Chondrocyte (in vitro differentiated cells): Measurements from ENCODE around the gene MYOZ2. TPM values are rescaled to one million over a fixed set of nuclear protein-coding genes. Genes with fewer than 3 reads are reported as not detected.

Experiments
- DNase-seq: peaks from one replicate; pipeline ENCODE4 v3.0.0; 2021; ENCODE audit warnings: mixed read lengths, low spot score
- H3K27ac Mint-ChIP-seq: one replicate; pipeline ENCODE4 v1.8.0; 2021; ENCODE audit warnings: mild to moderate bottlenecking, moderate library complexity, mixed read lengths; ENCODE audit not compliant: unreplicated experiment
- H3K27me3 Mint-ChIP-seq: 2 replicates; pipeline ENCODE4 v1.8.0; 2021; ENCODE audit warnings: low read depth, mixed read lengths
- H3K36me3 Mint-ChIP-seq: 2 replicates; pipeline ENCODE4 v1.8.0; 2021; ENCODE audit warnings: low read depth, mixed read lengths
- H3K4me1 Mint-ChIP-seq: 2 replicates; pipeline ENCODE4 v1.8.0; 2021; ENCODE audit warnings: low read depth, mild to moderate bottlenecking, mixed read lengths
- H3K4me3 Mint-ChIP-seq: one replicate; pipeline ENCODE4 v1.8.0; 2021; ENCODE audit warnings: mild to moderate bottlenecking, moderate library complexity, mixed read lengths; ENCODE audit not compliant: unreplicated experiment
- H3K9me3 Mint-ChIP-seq: 2 replicates; pipeline ENCODE4 v1.8.0; 2021; ENCODE audit warnings: low read depth, mixed read lengths
- total RNA-seq: library from RNA; stranded (reverse); gene quantifications from 3 replicates; pipeline ENCODE4 v1.2.1, GENCODE V29; 2021
- TF ChIP-seq, protein P1 (sequence below): fragments of 200-600 bp; sonication (generic); IDR thresholded peaks from 2 replicates; pipeline ENCODE4 v1.5.0; 2021; ENCODE audit warnings: antibody characterized with exemption, mild to moderate bottlenecking, moderate library complexity

Gene MYOZ2
- total RNA-seq, 1 donor from 2014 or later: 0.35 TPM

DNA sequence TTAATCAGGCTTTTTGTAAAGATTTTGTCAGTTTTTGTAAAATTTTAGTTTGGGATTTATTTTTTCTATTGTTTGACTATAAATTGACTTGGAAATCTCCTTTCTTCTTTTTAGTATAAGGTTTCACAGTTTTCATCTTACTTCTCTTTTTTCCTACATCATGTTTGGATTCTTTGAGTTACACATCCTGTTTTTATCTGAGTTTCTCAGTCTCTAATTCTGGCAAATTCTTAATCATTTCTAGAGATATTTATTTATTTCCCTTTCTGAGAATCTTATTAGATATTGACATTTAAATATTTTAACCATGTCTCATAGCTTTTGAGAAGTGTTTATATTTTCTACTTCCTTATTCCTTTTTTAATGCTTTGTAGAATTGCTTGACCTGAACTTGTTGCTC is 97.6 kb downstream of the MYOZ2 start:
- H3K27ac Mint-ChIP-seq: peak overlapping the region; percentile 64
- H3K36me3 Mint-ChIP-seq: peaks cover 17% of the 10 kb centered on the region
- no peak for DNase-seq
- no peaks in the 10 kb centered on the region for H3K27me3 Mint-ChIP-seq
- TF ChIP-seq, protein P1, sequence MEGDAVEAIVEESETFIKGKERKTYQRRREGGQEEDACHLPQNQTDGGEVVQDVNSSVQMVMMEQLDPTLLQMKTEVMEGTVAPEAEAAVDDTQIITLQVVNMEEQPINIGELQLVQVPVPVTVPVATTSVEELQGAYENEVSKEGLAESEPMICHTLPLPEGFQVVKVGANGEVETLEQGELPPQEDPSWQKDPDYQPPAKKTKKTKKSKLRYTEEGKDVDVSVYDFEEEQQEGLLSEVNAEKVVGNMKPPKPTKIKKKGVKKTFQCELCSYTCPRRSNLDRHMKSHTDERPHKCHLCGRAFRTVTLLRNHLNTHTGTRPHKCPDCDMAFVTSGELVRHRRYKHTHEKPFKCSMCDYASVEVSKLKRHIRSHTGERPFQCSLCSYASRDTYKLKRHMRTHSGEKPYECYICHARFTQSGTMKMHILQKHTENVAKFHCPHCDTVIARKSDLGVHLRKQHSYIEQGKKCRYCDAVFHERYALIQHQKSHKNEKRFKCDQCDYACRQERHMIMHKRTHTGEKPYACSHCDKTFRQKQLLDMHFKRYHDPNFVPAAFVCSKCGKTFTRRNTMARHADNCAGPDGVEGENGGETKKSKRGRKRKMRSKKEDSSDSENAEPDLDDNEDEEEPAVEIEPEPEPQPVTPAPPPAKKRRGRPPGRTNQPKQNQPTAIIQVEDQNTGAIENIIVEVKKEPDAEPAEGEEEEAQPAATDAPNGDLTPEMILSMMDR: no peak
- H3K4me1 Mint-ChIP-seq: peaks cover 12% of the 10 kb centered on the region
- no peaks in the 10 kb centered on the region for H3K9me3 Mint-ChIP-seq
- no peak overlapping the region for H3K4me3 Mint-ChIP-seq

- TF ChIP-seq, protein P1: no peak
- H3K4me1 Mint-ChIP-seq: peaks cover 12% of the 10 kb centered on the region
- no peak for DNase-seq
- H3K27me3 Mint-ChIP-seq: no peaks in the 10 kb centered on the region
- no peak overlapping the region for H3K4me3 Mint-ChIP-seq
- H3K9me3 Mint-ChIP-seq: no peaks in the 10 kb centered on the region
- peak overlapping the region; percentile 52 for H3K27ac Mint-ChIP-seq
- H3K36me3 Mint-ChIP-seq: peaks cover 18% of the 10 kb centered on the region
Measured at GRCh38 chr4:119233750-119234149, 98.1 kb downstream of the MYOZ2 start.

- TF ChIP-seq, protein P1: no peak
- Mint-ChIP-seq H3K4me3 (no peak overlapping the region), H3K27me3 (no peaks in the 10 kb centered on the region)
Measured at GRCh38 chr4:119237201-119237600, 101.6 kb downstream of the MYOZ2 start.

More at GRCh38 chr4:119237201-119237600, 101.6 kb downstream of the MYOZ2 start:
- DNase-seq: no peak
- peaks cover 30% of the 10 kb centered on the region for H3K4me1 Mint-ChIP-seq
- H3K27ac Mint-ChIP-seq: no peak overlapping the region
- no peaks in the 10 kb centered on the region for H3K9me3 Mint-ChIP-seq
- H3K36me3 Mint-ChIP-seq: peaks cover 13% of the 10 kb centered on the region

Other genes starting within 250 kb of the MYOZ2 start
- 12.3 to 21.5 TPM (median 20.7 TPM) in 3 replicates for gene SYNPO2, start 247.0 kb upstream of the MYOZ2 start, total RNA-seq
- gene USP53, start 76.9 kb downstream of the MYOZ2 start, total RNA-seq: 20.0 to 22.3 TPM (median 20.0 TPM) in 3 replicates
- not detected in 3 replicates for gene FABP2, start 186.3 kb downstream of the MYOZ2 start, total RNA-seq